Adipocyte (in vitro differentiated cells): ENCODE measurements around the gene SKIC8.

ENCODE experiments used
- DNase-seq: peaks from one replicate; pipeline ENCODE4 v3.0.0-alpha.2; 2015; ENCODE audit warnings: low read depth
- H3K27me3 ChIP-seq: replicated peaks from 2 replicates; pipeline ENCODE4 v1.7.0; 2013; ENCODE audit warnings: mild to moderate bottlenecking, low read length, moderate library complexity; ENCODE audit not compliant: control insufficient read depth, insufficient read depth
- H3K36me3 ChIP-seq: 2 replicates; pipeline ENCODE4 v1.7.0; 2013; ENCODE audit warnings: low read length, mild to moderate bottlenecking, moderate library complexity; ENCODE audit not compliant: control insufficient read depth, insufficient read depth, severe bottlenecking
- H3K4me1 ChIP-seq: 2 replicates; pipeline ENCODE4 v1.7.0; 2013; ENCODE audit warnings: mild to moderate bottlenecking, low read length, moderate library complexity; ENCODE audit not compliant: control insufficient read depth, insufficient read depth
- H3K4me3 ChIP-seq: 2 replicates; pipeline ENCODE4 v1.7.0; 2013; ENCODE audit warnings: mild to moderate bottlenecking, low read length, moderate library complexity
- H3K9ac ChIP-seq: 2 replicates; pipeline ENCODE4 v1.7.0; 2013; ENCODE audit warnings: mild to moderate bottlenecking, low read length, moderate library complexity
- H3K9me3 ChIP-seq: 2 replicates; pipeline ENCODE4 v1.7.0; 2013; ENCODE audit warnings: mild to moderate bottlenecking, low read length, moderate library complexity; ENCODE audit not compliant: control insufficient read depth

Gene SKIC8

GRCh38 chr15:78282324-78282723 is 17.1 kb downstream of the SKIC8 start:
- no peak for DNase-seq
- Histone ChIP-seq H3K4me1 (no peaks in the 10 kb centered on the region), H3K9me3 (no peaks in the 10 kb centered on the region), H3K36me3 (peaks cover 88% of the 10 kb centered on the region), H3K27me3 (no peaks in the 10 kb centered on the region), H3K4me3 (no peak overlapping the region), H3K9ac (no peak overlapping the region)

GRCh38 chr15:78280319-78281072 is 18.9 kb downstream of the SKIC8 start:
- peaks cover 70% of the 10 kb centered on the region for H3K36me3 ChIP-seq

DNA sequence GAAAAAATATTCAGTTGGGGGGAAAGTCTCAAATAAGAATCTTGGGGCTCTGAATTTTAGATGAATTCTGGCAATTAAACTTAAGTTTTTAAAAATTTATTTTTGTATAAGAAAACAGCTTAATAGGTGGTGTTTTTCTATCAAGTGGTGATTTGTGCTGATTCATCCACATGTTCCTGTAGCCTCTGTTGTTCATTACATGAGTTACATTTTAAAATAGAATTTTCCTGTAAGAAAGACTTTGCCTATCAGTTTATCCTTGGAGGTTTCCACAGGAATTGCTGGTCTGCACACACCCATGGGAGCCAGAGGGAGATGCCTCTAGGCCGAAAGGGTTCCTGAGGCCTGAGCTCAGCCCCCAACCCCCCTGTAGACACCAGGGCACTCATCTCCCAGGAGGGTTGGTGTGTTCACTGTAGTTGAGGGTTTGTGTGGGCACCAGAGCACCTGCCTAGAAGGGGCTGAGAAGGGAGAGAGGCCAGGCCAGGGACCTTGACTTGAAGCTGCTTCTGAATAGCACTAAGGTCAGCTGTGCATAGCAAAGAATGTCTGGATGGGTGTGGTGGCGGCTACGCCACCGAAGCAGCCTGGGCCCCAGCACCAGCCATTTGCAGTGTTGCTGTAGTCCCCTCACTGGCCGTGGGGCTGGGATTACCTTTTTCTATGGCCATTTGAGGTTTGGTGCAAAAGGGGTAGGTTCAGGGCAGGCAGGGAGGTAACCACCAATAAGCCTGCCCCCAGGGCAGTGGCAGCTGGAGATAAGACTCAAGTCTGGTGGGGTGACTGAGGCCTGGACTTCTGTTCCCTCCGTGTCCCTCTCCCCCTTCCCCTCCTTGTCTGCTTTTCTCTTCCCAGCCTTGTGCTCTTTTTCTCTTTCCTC is 23.1 kb downstream of the SKIC8 start:
- DNase-seq: peak; percentile 21
- H3K36me3 ChIP-seq: peaks cover 29% of the 10 kb centered on the region
- peaks cover 4% of the 10 kb centered on the region for H3K4me1 ChIP-seq
- H3K9me3 ChIP-seq: no peaks in the 10 kb centered on the region
- no peaks in the 10 kb centered on the region for H3K27me3 ChIP-seq
- H3K4me3 ChIP-seq: no peak overlapping the region
- H3K9ac ChIP-seq: no peak overlapping the region

More at GRCh38 chr15:78280319-78281072, 18.9 kb downstream of the SKIC8 start:
- H3K4me1 ChIP-seq: peaks cover 4% of the 10 kb centered on the region
- no peak overlapping the region for H3K9ac ChIP-seq
- no peak overlapping the region for H3K4me3 ChIP-seq
- no peaks in the 10 kb centered on the region for H3K27me3 ChIP-seq
- no peak for DNase-seq
- no peaks in the 10 kb centered on the region for H3K9me3 ChIP-seq

- Histone ChIP-seq H3K36me3 (peaks cover 16% of the 10 kb centered on the region), H3K9ac (no peak overlapping the region), H3K4me1 (peaks cover 4% of the 10 kb centered on the region), H3K27me3 (no peaks in the 10 kb centered on the region), H3K4me3 (no peak overlapping the region), H3K9me3 (no peaks in the 10 kb centered on the region)
- DNase-seq: no peak
Measured at GRCh38 chr15:78274994-78275393, 24.4 kb downstream of the SKIC8 start.

- H3K4me3 ChIP-seq: no peak overlapping the region
- H3K9me3 ChIP-seq: no peaks in the 10 kb centered on the region
- H3K9ac ChIP-seq: no peak overlapping the region
- peaks cover 5% of the 10 kb centered on the region for H3K36me3 ChIP-seq
- no peaks in the 10 kb centered on the region for H3K27me3 ChIP-seq
- no peak for DNase-seq
- H3K4me1 ChIP-seq: peaks cover 4% of the 10 kb centered on the region
Measured at GRCh38 chr15:78272776-78273175, 26.6 kb downstream of the SKIC8 start.

- Histone ChIP-seq H3K27me3 (no peaks in the 10 kb centered on the region), H3K36me3 (peaks cover under 1% of the 10 kb centered on the region), H3K4me1 (peaks cover 4% of the 10 kb centered on the region), H3K9ac (no peak overlapping the region), H3K4me3 (no peak overlapping the region), H3K9me3 (no peaks in the 10 kb centered on the region)
- DNase-seq: no peak
Measured at GRCh38 chr15:78272316-78272715, 27.1 kb downstream of the SKIC8 start.

DNA sequence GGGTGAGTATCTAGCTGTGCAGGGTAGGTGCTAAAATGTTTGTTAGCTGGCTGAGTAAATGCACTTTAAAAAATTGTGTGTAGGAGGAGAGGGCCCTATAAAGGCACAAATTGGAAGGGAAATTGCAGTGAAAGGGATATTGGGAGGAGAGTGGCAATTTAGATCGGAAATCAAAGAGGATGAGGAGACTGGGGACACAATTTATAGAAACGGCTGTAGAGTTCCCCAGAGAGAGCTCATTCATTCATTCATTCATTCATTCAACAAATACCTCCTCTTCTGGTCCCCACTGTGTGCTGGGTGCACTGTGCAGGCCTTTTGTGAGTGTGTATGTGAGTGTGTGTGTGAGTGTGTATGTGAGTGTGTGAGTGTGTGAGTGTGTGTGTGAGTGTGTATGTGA is 32.6 kb downstream of the SKIC8 start:
- Histone ChIP-seq H3K27me3 (no peaks in the 10 kb centered on the region), H3K9me3 (no peaks in the 10 kb centered on the region), H3K4me1 (peaks cover 8% of the 10 kb centered on the region), H3K36me3 (no peaks in the 10 kb centered on the region), H3K4me3 (no peak overlapping the region), H3K9ac (no peak overlapping the region)
- no peak for DNase-seq

GRCh38 chr15:78266229-78266628 is 33.2 kb downstream of the SKIC8 start:
- Histone ChIP-seq H3K4me3 (no peak overlapping the region), H3K4me1 (peaks cover 8% of the 10 kb centered on the region), H3K27me3 (no peaks in the 10 kb centered on the region), H3K9ac (no peak overlapping the region), H3K9me3 (no peaks in the 10 kb centered on the region), H3K36me3 (no peaks in the 10 kb centered on the region)
- no peak for DNase-seq

- no peak for DNase-seq
- Histone ChIP-seq H3K36me3 (no peaks in the 10 kb centered on the region), H3K9me3 (no peaks in the 10 kb centered on the region), H3K27me3 (no peaks in the 10 kb centered on the region), H3K9ac (no peak overlapping the region), H3K4me3 (no peak overlapping the region), H3K4me1 (peaks cover 8% of the 10 kb centered on the region)
Measured at GRCh38 chr15:78265752-78266224, 33.6 kb downstream of the SKIC8 start.

DNA sequence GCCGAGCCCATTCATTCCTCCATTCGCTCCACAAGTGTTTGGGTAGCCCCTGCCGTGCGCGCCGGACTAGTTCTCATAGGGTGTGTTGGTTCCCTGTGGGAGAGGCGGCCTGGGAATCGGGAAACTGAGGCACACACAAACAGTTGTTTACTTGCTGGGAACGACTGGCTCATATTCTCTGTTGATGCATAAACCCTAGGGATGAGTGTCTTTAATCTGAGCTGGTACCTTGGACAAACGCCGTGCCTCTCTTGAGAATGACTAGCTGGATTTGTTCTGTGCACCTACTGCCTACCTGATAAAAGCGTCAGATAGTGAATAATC is 34.3 kb downstream of the SKIC8 start:
- peak overlapping the region; percentile 75 for H3K9ac ChIP-seq
- peaks cover 8% of the 10 kb centered on the region for H3K4me1 ChIP-seq
- DNase-seq: no peak
- H3K4me3 ChIP-seq: peak overlapping the region; percentile 82
- no peaks in the 10 kb centered on the region for H3K9me3 ChIP-seq
- no peaks in the 10 kb centered on the region for H3K27me3 ChIP-seq
- no peaks in the 10 kb centered on the region for H3K36me3 ChIP-seq

DNA sequence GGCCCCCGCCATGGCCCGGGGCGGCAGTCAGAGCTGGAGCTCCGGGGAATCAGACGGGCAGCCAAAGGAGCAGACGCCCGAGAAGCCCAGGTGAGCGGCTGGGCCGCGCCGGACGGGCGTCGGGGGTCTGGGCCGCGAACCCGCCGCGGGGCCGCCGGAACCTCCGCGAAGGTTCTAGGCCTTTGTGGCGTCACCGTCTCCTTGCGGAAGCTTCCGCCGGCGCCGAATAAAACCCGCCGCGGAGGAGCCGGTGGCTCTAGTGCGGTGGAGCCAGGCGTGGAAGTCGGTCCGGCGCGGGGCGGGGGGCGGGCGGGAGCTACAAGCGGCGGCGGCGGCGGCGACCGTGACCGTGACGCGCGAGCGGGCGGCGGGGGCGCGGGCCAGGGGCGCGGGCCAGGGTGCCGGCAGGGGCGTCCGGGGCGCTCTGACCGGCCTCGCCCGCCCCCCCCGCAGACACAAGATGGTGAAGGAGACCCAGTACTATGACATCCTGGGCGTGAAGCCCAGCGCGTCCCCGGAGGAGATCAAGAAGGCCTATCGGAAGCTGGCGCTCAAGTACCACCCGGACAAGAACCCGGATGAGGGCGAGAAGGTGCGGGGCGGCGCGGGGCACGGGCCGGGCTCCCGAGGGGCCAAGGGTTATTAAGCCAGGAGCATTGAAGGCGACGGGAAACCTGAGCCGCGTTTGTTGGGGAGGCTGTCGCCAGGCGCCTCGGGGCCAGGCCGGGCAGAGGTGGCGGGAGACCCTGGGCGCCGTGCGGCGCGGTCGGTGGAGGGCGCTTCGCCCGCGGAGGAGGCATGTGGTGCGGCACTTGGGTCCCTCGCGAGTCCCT is 34.9 kb downstream of the SKIC8 start, which contains the start of gene DNAJA4:
TSS of gene DNAJA4 (plus strand) at position 259 of the 833 bp plus-strand sequence. CDS start at position 461, 202 bp downstream.
- Histone ChIP-seq H3K9me3 (no peaks in the 10 kb centered on the region), H3K27me3 (peaks cover 4% of the 10 kb centered on the region), H3K9ac (peak within 1 kb of the TSS; percentile 75), H3K36me3 (no peaks in the 10 kb centered on the region), H3K4me1 (peaks cover 8% of the 10 kb centered on the region), H3K4me3 (peak within 1 kb of the TSS; percentile 82)
- peak; percentile 12 for DNase-seq
